22Rv1 (cell line): Measurements from ENCODE around the gene TYMS.

Source experiments
- H3K27ac ChIP-seq: fragments of 450-650 bp; 2 replicates; pipeline ENCODE4 v1.5.1; 2017
- CTCF ChIP-seq: fragments of 450-650 bp; IDR thresholded peaks from 2 replicates; pipeline ENCODE4 v1.5.1; 2017; ENCODE audit warnings: mild to moderate bottlenecking
- ZFX ChIP-seq: fragments of 450-650 bp; IDR thresholded peaks from 2 replicates; pipeline ENCODE4 v1.6.1; 2017; ENCODE audit warnings: antibody characterized with exemption, borderline replicate concordance

TYMS gene

GRCh38 chr18:686339-687111 is 29.1 kb downstream of the TYMS start:
- TF ChIP-seq ZFX, result no peak
- TF ChIP-seq CTCF, result no peak
- H3K27ac ChIP-seq, result no peak overlapping the region

- TF ChIP-seq ZFX (no peak), CTCF (no peak)
- H3K27ac ChIP-seq, result no peak overlapping the region
Observed at GRCh38 chr18:688323-688722, 30.9 kb downstream of the TYMS start.

GRCh38 chr18:692824-693223 is 35.4 kb downstream of the TYMS start:
- no peak overlapping the region for H3K27ac ChIP-seq
- TF ChIP-seq ZFX (no peak), CTCF (no peak)

GRCh38 chr18:693466-694187 is 36.2 kb downstream of the TYMS start:
- no peak for TF ChIP-seq ZFX
- TF ChIP-seq CTCF, result no peak
- H3K27ac ChIP-seq, result no peak overlapping the region

- TF ChIP-seq ZFX (no peak), CTCF (no peak)
- no peak overlapping the region for H3K27ac ChIP-seq
Observed at GRCh38 chr18:697012-697411, 39.6 kb downstream of the TYMS start.

- H3K27ac ChIP-seq, result 0 out of 2 replicates have a peak overlapping the region, but pooled peaks have one; percentile 1
- TF ChIP-seq ZFX (no peak), CTCF (peak; percentile 17; the same call in 1 of the 2 replicates)
Observed at GRCh38 chr18:697800-698199, 40.3 kb downstream of the TYMS start.

GRCh38 chr18:703213-703967 is 45.9 kb downstream of the TYMS start:
- H3K27ac ChIP-seq, result 0 out of 2 replicates have a peak overlapping the region, but pooled peaks have one; percentile 5
- TF ChIP-seq CTCF (no peak), ZFX (no peak)
